Lower leg skin (tissue), 3 donors: Measurements from ENCODE around the gene PGLYRP3.
"Not testable (repeated sequence)": the region's sequence is repeated elsewhere in the genome, so short reads cannot be mapped to it uniquely, and the experiment has no call there.

Experiments
- POLR2A ChIP-seq, 2 donors: fragments of 450-650 bp; IDR thresholded peaks; one replicate each; pipeline ENCODE4 v1.6.1; 2016 to 2017; ENCODE audit warnings: antibody characterized with exemption in 2 of 2, mild to moderate bottlenecking in 1 of 2, moderate library complexity in 1 of 2
- TF ChIP-seq, protein P1 (sequence below), 3 donors: fragments of 450-650 bp; IDR thresholded peaks; one replicate each; pipeline ENCODE4 v1.5.1; 2016; ENCODE audit warnings: antibody characterized with exemption in 3 of 3, mild to moderate bottlenecking in 3 of 3, moderate library complexity in 2 of 3

GRCh38 chr1:153316013-153316412 is 3.3 kb upstream of the PGLYRP3 start:
- not testable (repeated sequence) for TF ChIP-seq POLR2A (IDR thresholded peaks at IDR 0.05)
- TF ChIP-seq, protein P1, sequence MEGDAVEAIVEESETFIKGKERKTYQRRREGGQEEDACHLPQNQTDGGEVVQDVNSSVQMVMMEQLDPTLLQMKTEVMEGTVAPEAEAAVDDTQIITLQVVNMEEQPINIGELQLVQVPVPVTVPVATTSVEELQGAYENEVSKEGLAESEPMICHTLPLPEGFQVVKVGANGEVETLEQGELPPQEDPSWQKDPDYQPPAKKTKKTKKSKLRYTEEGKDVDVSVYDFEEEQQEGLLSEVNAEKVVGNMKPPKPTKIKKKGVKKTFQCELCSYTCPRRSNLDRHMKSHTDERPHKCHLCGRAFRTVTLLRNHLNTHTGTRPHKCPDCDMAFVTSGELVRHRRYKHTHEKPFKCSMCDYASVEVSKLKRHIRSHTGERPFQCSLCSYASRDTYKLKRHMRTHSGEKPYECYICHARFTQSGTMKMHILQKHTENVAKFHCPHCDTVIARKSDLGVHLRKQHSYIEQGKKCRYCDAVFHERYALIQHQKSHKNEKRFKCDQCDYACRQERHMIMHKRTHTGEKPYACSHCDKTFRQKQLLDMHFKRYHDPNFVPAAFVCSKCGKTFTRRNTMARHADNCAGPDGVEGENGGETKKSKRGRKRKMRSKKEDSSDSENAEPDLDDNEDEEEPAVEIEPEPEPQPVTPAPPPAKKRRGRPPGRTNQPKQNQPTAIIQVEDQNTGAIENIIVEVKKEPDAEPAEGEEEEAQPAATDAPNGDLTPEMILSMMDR (IDR thresholded peaks at IDR 0.05): not testable (repeated sequence)
